ENCODE data around the gene XPO4.
"Not testable (repeated sequence)": the region's sequence is repeated elsewhere in the genome, so short reads cannot be mapped to it uniquely, and the experiment has no call there.

The XPO4 gene

DNA sequence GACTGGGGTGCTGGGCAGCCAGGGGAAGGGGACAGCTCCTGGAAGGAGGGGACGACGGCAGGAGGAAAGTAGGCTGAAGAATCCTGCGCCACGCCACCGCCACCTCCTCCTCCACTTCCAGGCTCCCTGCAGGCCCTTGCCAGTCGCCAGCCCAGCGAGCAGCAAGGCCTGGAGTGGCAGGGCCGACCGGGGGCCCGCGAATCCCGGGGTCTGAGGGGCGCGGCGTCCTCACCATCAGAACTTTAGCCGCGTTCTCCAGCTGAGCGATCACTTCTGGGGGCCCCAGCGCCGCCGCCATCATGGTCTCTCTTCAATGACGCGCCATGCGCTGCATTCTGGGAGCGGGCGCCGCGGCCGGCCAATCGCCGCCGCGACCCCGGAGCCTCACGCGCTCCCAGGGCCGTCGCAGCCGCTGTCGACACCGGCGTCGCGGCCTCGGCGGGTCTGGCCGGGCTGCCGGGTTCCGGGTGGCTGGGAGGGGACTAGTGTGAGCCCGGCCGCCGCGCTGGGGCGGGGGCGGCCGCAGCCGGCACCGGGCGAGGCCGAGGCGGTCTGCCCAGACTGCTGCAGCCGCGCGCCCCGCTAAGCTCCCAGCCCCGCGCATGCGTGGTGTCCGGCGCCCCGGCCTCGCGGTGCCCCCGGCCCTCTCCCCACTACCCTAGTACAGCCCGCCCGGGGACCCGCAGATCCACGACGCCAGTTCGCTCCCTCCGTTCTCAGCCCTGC lies at the start of gene XPO4:
TSS of gene XPO4 (minus strand) at position 309 of the 726 bp plus-strand sequence. CDS start at position 301, 8 bp downstream.
- DNase-seq, result peak; percentile 79

GRCh38 chr13:20948001-20948400 lies 45.5 kb upstream of the XPO4 start:
- not testable (repeated sequence) for DNase-seq

DNA sequence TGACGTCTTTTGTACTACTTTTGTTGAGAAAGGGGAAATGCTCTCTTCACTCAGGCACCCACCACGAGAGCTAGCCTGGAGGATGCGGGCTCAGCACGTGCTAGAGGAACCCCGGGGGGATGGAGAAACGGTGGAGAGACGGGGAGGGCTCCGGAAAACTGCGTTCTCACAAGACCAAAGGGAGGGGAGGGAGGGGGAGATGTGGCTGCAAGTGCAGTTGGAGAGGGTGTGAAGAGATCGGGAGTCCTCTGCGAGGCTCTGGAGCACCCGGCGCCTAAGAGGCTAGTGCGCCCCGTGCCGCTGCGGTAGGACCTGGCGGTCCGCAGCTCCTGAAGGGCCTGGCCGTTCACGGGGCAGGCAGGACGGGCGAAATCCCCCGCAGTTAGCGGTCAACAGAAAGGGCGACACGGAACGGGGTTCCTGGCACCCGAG lies 43.4 kb upstream of the XPO4 start:
- DNase-seq, result no peak

GRCh38 chr13:20942938-20943559 lies 40.5 kb upstream of the XPO4 start:
- DNase-seq, result no peak

DNA sequence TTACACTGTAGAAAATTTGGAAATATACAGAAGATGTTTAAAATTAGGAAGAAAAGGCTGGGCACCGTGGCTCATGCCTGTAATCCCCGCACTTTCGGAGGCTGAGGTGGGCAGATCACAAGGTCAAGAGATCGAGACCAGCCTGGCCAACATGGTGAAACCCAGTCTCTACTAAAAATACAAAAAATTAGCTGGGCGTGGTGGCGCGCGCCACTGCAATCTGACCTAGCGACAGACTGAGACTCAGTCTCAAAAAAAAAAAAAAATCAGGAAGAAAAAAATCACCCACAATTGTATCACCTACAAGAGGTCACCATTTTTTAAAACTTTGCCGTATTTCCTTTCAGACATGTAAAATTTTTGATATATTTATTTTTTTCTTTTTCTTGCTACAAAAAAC lies 38.0 kb upstream of the XPO4 start:
- not testable (repeated sequence) for DNase-seq

DNA sequence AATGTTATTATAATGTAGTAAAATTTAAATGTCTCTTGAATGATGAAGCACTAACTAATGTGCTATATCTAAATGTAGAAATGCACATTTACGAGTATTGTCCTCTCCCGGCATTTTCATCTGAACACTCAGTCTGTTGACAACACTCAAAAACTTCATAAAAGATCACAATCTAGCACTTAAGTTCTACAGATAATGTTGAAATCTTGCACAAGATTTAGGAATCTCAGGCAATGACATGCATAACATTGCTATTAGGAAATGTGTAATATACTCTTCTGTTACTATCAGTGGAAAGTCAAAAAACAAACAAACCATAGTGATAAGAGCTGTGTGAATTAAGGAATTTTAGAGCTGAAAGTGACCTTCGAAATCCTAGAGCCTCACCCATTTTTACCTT lies 37.5 kb upstream of the XPO4 start:
- no peak for DNase-seq

DNA sequence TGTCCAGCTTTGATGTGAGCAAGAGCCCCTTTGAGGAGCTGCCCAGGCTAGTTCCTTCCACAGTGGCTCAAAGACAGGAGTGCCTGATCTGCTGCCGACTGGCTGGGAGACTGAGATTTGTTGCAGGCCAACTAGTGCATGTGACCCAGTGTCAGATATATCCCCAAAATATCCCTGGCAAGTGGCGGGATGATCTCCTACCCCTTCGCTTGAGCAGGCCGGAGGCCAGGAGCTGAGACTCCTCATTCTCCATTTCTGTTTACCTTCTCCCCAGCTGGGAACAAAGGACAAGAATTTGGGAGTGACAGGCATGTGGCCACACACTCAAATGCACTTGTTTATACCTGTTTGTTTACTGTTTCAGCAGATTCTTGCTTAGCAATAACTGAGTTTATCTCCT lies 37.1 kb upstream of the XPO4 start:
- DNase-seq, result no peak

GRCh38 chr13:20938302-20938701 lies 35.8 kb upstream of the XPO4 start:
- no peak for DNase-seq

DNA sequence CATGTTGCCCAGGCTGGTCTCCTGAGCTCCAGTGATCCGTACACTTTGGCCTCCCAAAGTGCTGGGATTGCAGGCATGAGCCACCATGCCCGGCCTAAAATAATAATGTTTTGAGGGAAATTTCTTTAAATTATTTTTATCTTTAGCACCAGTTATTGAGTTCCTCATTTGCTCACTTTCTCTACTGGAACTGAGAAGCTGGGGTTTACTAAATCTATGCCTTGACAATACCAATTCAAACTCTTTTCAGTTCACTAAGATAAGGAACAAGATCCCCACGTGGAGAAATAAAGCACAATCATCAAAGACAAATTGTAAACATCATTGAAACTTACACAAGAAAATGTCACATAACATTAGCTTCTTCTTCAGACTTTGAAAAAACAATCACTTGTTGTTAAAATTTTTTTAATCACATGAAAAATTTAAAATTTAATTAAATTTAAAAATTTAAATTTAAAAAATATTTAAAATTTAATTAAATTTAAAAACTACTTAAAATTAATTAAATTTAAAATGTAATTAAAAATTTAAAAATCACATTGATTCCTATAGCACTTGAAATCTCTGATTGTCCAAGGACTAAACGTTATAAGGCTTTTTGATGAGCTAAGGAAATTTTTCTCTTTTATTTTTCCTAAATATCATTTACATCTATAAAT lies 25.2 kb upstream of the XPO4 start:
- no peak for DNase-seq

- not testable (repeated sequence) for DNase-seq
Measured at GRCh38 chr13:20925395-20925790, 22.8 kb upstream of the XPO4 start.

GRCh38 chr13:20924758-20925394 lies 22.3 kb upstream of the XPO4 start:
- peak; percentile 80 for DNase-seq

DNA sequence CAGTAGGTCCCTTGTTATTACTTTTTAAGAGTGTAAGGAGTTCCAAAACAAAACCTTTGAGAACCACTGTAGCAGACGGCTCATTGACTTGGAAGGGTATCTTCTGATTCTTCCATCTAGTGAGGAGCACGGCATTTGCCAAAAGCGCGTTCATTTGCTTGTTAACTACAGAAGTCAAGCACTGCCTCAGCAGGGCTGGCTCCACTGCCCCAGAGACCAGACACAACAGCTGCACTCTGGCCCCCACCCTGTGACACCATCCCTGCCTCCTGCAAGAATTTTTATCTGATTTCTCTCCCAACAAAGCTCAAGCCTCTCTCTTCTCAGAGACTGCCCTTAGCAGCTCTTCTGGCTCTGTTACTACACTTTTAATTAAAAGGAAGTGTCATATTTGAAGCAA lies 20.7 kb upstream of the XPO4 start:
- DNase-seq, result no peak

DNA sequence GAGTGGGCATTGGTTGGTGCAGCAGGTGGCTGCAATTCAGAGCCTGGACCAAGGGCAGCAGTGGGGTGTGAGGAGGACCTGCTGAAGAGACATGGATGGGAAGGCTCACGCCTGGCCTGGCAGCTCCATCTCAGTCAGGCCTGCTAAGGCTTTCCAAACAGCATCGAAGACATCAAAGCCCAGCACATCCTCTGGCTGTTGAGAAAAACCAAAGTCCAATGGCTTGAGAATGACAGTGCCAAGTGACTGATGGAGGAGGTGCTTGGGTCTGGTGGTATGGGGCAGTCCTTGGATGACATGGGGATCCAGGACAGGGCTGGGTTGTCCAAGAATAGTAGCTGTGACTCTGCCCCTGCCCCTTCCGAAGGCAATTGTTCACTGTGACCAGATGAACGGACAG lies 19.0 kb upstream of the XPO4 start:
- no peak for DNase-seq

DNA sequence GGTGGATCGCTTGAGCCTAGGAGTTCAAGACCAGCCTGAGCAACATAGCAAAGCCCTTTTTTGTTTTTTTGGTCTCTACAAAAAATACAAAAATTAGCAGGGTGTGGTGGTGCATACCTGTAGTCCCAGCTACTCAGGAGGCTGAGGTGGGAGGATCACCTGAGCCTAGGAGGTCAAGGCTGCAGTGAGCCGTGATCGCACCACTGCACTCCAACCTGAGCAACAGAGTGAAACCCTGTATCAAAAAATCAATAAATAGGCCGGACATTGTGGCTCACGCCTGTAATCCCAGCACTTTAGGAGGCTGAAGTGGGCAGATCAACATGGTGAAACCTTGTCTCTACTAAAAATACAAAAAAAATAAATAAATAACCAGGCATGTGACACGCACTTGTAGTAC lies 13.1 kb upstream of the XPO4 start:
- DNase-seq, result not testable (repeated sequence)

- DNase-seq, result no peak
Measured at GRCh38 chr13:20911037-20911436, 8.5 kb upstream of the XPO4 start.

- no peak for DNase-seq
Measured at GRCh38 chr13:20908714-20909497, 6.4 kb upstream of the XPO4 start.

DNA sequence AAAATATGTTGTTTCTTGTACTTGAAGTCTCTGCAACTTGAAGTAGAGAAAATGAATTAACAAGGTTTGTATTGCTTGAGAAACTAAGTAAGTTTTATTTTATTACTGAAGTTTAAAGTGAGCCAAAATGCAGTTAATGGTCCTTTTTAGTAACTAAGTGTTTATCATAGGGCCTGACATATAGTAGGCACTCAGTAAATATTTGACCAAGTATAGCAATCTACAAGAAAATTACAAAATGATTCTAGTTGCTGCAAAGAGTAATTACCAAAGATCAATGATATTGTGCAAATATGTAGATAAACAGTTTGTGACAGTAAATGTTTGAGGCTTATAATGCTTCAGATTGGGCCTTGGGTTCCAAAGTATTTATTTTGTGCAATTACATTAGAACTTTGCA lies 2.4 kb upstream of the XPO4 start:
- DNase-seq, result no peak

DNA sequence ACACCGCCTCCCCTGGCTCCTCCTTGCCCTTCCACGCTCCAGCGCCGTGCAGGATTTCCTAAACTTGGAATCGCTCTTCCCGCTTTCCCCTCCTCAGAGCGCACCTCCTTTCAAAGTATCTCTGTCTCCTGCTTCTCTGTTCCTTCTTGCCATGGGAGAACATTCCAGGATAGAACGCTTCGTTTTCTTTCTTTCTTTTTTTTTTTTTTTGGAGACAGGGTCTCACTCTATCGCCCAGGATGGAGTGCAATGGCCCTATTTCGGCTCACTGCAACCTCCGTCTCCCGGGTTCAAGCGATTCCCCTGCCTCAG lies 574 bp upstream of the XPO4 start:
- no peak for DNase-seq

DNA sequence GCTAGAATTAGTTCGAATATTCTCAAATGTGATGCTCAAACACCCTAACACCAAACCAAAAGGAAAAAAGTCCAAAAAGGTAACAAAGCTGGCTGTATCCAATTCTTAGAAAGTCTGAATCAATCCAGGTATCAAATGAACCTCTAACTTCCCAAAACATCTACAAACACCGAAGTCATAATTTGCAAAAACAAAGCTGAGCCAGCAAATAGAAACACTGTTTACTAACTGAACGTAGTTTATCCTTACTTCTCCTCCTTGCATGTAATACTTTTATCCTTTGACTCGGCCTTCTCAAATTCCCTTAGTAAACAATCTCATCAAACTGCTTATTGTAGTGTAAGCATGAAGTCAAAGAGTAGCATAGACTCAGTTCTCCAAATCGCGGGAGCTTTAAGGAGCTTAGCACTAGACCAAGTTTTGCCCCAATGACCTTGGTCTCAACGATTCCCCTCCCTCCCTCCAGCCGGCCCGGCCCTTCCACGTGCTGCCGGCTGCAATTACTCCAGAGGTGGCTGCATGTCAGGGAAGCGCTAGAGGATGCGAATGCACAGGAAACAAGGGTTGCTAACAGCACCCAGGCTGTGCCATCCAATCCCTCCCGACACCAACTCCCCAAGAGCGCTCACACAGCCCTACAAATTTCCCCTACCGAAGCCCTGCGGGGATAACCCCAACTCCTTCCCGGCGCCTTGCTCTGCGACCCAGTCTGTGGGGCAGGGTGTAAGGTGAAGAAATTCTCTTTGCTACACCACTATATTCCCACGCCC lies 693 bp downstream of the XPO4 start:
- no peak for DNase-seq

GRCh38 chr13:20894245-20894644 lies 8.3 kb downstream of the XPO4 start:
- no peak for DNase-seq

GRCh38 chr13:20891768-20892167 lies 10.8 kb downstream of the XPO4 start:
- DNase-seq, result peak; percentile 11

DNA sequence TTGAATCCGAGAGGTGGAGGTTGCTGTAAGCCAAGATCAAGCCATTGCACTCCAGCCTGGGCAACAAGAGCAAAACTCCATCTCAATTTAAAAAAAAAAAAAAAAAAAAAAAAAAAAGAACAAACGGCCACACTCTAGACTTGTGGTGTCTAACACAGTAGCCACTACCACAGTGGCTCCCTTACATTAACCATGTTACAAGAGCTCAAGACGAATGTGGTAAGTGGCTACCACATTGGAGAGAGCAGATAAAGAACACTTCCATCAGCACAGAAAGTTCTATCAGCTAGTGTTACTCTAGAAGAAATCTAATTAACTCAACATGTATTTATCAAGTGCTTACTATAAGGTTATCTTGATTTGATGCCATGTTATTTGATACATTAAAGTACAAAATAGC lies 11.5 kb downstream of the XPO4 start:
- DNase-seq, result no peak
